GM12878 (cell line): ENCODE results near the gene ANKRD34A. TPM values are rescaled to one million over a fixed set of nuclear protein-coding genes. Genes with fewer than 3 reads are reported as not detected.

ENCODE experiments used
- BCL3 ChIP-seq: IDR thresholded peaks from 2 replicates; pipeline ENCODE4 v1.6.1; 2011; ENCODE audit warnings: borderline replicate concordance, low read depth, mild to moderate bottlenecking, moderate library complexity, low read length; ENCODE audit not compliant: insufficient read depth, poor library complexity, severe bottlenecking
- E4F1 ChIP-seq: fragments of 450-650 bp; IDR thresholded peaks from 2 replicates; pipeline ENCODE4 v1.6.1; 2018; ENCODE audit warnings: borderline replicate concordance, mild to moderate bottlenecking; ENCODE audit not compliant: partially characterized antibody
- EGR1 ChIP-seq, 2 experiments: IDR thresholded peaks; 1 replicate in 1 of 2; 2 replicates in 1 of 2; pipeline ENCODE4 v1.6.1; 2011 to 2012; ENCODE audit warnings: low read depth in 2 of 2, low read length in 2 of 2, borderline replicate concordance in 1 of 2, mild to moderate bottlenecking in 1 of 2, moderate library complexity in 1 of 2
- FOS ChIP-seq: IDR thresholded peaks from 3 replicates; pipeline ENCODE4 v1.6.1; 2011; ENCODE audit warnings: borderline replicate concordance; ENCODE audit not compliant: insufficient read length; ENCODE audit errors: extremely low read depth
- IKZF1 ChIP-seq: fragments of 450-650 bp; conservative IDR thresholded peaks from 2 replicates; pipeline ENCODE4 v1.6.1; 2017; ENCODE audit warnings: antibody characterized with exemption, mild to moderate bottlenecking
- NRF1 ChIP-seq: conservative IDR thresholded peaks from 2 replicates; pipeline ENCODE4 v1.6.1; 2011; ENCODE audit warnings: mild to moderate bottlenecking, low read depth, low read length, improper control_type of control experiment
- PAX5 ChIP-seq: IDR thresholded peaks from 2 replicates; pipeline ENCODE4 v1.6.1; 2011; ENCODE audit warnings: low read depth, low read length, borderline replicate concordance
- RAD51 ChIP-seq: fragments of 450-650 bp; IDR thresholded peaks from 2 replicates; pipeline ENCODE4 v1.6.1; 2016; ENCODE audit warnings: moderate library complexity, mild to moderate bottlenecking, inconsistent platforms
- SUPT20H ChIP-seq: IDR thresholded peaks from 2 replicates; pipeline ENCODE4 v1.6.1; 2011; ENCODE audit warnings: low read depth, mild to moderate bottlenecking, low read length, moderate library complexity, borderline replicate concordance; ENCODE audit not compliant: control insufficient read depth
- TCF12 ChIP-seq: IDR thresholded peaks from 2 replicates; pipeline ENCODE4 v1.6.1; 2011; ENCODE audit warnings: low read depth, mild to moderate bottlenecking, low read length
- TCF3 ChIP-seq: IDR thresholded peaks from 2 replicates; pipeline ENCODE4 v1.6.1; 2012; ENCODE audit warnings: low read depth, mild to moderate bottlenecking, low read length, borderline replicate concordance; ENCODE audit not compliant: insufficient read depth
- polyA plus RNA-seq, 11 experiments: library from polyadenylated mRNA; depleted of rRNA in 4 of 11; unstranded in 6 of 11; stranded (reverse) in 5 of 11; fragments of >200 nt; fragmentation: Nextera tagmentation in 4 of 11; fragmentation: Illumina TruSeq in 1 of 11; extraction: Ambion mirVana in 4 of 11; extraction: Trizol in 1 of 11; gene quantifications; 1 replicate in 1 of 11; 2 replicates in 10 of 11; pipeline versions ENCODE4 v1.2.1 to v1.2.3, GENCODE V29; 2011 to 2016; ENCODE audit warnings: inconsistent platforms in 2 of 11, missing spikeins in 2 of 11, low read depth in 1 of 11
- total RNA-seq, 4 experiments: library from RNA; depleted of rRNA in 3 of 4; stranded (reverse); fragments of >200 nt in 3 of 4; fragmentation: Illumina TruSeq in 1 of 4; extraction: Trizol in 1 of 4; gene quantifications; 2 replicates each; pipeline versions ENCODE4 v1.2.1 to v1.2.3, GENCODE V29; 2013 to 2021

The ANKRD34A gene
- total and polyA plus RNA-seq, 10 of the 15 experiments (the other 5 are each of a cell fraction or from before 2014, with no cell fraction given): 0.40 to 3.5 (median 1.6) TPM

- TF ChIP-seq TCF3: 0 out of 2 replicates have a peak, but pooled peaks have one; percentile 37
- peak; percentile 84 for TF ChIP-seq PAX5
- TF ChIP-seq IKZF1: no peak; the same call in none of the 2 replicates
- TF ChIP-seq RAD51: no peak
- TF ChIP-seq EGR1 (IDR thresholded peaks at IDR 0.05; ENCODE audit: borderline replicate concordance in 1 of 2, low read depth in 2 of 2, low read length in 2 of 2): no peak
- TF ChIP-seq TCF12: no peak; the same call in 1 of the 2 replicates
- TF ChIP-seq E4F1: peak; percentile 22
- no peak for TF ChIP-seq SUPT20H
- TF ChIP-seq FOS: no peak
- TF ChIP-seq NRF1: no peak
- no peak for TF ChIP-seq BCL3
Observed at GRCh38 chr1:145918144-145918991, 46.0 kb downstream of the ANKRD34A start, which contains the start of gene PEX11B (continued).
